HG03108 (cell line): ENCODE measurements around the gene HHAT.
"Not testable (repeated sequence)": the region's sequence is repeated elsewhere in the genome, so short reads cannot be mapped to it uniquely, and the experiment has no call there.

Source experiments
- ATAC-seq: cut with Tn5 transposase; IDR thresholded peaks from one replicate; pipeline ENCODE4 v1.9.1; 2021; ENCODE audit warnings: moderate library complexity; ENCODE audit not compliant: unreplicated experiment

HHAT gene

DNA sequence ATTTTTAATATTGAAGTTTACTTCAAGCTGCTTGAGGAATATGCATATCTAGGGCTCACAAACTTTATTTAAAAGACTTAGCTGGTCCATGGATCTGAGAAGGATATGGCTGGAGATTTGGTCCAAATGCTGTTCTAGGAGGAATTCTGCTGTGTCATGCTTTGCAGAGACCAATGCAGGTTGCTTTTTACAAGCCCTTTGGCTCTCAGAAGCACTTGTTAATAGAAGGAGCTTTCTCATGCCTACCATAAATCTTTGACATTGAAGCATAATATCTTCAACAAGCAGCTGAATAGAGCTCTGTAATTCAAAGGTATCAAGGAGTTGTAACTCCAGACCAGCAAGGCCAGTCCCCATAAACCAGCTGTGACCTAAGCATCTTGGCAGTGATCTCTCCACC is 299.1 kb downstream of the HHAT start:
- no peak for ATAC-seq

DNA sequence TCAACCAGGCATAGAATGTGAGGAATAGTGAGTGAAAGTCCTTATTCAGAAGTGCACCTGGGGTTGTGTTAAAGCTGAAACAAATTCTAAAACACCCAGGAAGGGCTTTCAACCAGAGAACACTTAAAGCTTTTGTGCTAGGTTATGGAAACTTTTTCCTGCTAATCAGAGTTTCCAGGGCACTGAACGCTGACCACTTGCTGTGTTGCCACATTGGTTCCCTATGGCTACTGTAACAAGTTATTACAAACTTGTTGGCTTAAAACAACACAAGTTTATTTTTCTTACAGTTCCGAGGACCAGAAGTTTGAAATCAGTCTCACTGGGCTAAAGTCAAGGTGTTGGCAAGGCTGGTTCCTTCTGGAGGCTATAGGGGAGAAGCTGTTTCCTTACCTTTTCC is 300.6 kb downstream of the HHAT start:
- ATAC-seq = no peak

DNA sequence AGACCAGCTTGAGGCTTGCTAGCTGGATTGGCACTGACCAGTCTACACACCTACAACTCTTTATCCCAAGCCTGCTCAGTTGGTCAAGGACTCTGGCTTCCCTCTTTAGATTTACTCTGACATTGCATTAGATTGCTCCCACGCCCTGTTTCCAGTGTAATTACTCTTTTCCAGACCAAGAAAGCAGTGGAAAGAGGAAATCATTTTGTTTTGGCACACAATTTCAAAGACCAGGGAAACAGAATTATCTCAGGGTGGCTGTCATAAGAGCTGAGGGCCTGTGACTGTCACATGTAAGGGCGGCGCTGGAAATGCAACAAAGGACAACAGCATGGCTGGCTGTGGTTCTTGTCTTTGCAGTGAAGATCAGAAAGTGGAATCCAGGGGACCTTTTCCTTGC is 302.7 kb downstream of the HHAT start:
- ATAC-seq = no peak

DNA sequence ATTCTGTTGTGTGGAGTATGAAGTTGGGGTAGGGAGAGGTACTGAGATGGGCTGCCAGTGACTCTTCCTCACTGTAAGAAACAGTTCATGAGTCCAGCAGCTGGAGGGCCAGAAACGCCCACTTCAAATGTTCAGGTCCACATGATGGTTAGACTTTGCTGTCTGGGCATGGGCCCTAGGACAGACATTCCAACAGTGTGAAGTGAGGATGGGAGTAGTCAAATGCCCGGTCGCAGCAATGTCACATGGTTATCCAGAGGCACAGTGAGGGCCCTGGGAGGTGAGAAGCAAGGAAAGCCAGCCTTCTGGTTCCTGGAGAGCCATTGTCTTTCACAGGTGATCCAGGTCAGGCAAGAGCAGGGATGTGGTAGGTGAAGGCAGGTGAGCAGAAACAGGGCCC is 304.4 kb downstream of the HHAT start:
- ATAC-seq = no peak

DNA sequence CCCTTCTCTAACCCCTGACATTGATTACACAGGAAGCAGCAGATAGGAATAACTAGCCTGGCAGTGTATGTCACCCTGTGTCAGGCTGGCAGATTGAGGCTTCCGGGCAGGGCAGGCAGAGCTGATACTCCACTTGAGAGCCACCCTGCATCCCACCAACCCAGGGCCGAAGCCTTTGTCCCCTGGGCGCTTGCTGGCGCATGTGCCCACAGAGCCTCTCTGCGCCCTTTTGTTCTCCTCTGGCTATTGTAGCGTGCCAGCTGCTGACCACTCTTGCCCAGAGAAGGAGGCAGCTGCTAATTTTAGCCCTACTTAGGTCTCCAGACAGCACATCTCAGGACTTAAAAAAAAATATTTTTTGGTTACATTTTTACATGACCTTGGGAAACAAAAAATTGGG is 304.9 kb downstream of the HHAT start:
- no peak for ATAC-seq

GRCh38 chr1:210635108-210635507 is 306.4 kb downstream of the HHAT start:
- ATAC-seq = no peak

DNA sequence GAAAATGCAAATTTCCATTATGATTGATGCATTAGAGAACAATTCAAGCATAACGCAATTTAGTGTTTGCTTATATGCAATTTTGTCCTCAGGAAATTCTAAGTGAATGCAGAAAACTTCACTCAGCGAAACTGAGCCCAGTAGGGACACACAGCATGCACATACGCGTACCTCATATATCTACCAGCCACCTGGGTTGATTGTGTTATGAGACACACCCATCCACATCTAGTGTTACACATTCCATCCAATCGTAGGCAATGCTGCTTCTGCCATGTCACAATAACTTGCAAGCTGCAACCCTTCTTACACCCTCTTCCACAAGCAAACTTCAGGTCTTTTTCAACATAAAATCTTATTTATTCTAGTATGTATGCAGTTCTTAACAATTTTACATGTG is 312.9 kb downstream of the HHAT start:
- ATAC-seq = no peak

- ATAC-seq = no peak
Observed at GRCh38 chr1:210645582-210646257, 317.0 kb downstream of the HHAT start.

DNA sequence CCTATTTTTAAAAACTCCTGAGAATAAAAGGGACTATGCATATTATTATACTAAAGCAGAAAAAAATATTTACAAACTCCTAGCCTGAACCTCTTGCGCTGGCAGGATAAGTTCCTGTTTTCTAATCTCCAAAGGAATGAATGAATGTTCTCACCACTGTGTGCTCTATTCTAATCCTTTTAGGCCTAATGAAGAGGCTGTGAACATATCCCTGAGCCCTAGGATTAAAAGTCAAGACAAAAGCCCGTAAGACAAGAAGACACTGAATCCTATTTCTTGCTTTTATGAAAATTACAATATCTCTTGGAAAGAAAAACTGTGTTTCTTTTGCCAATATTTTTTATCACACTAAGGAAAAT is 317.5 kb downstream of the HHAT start:
- ATAC-seq = no peak

DNA sequence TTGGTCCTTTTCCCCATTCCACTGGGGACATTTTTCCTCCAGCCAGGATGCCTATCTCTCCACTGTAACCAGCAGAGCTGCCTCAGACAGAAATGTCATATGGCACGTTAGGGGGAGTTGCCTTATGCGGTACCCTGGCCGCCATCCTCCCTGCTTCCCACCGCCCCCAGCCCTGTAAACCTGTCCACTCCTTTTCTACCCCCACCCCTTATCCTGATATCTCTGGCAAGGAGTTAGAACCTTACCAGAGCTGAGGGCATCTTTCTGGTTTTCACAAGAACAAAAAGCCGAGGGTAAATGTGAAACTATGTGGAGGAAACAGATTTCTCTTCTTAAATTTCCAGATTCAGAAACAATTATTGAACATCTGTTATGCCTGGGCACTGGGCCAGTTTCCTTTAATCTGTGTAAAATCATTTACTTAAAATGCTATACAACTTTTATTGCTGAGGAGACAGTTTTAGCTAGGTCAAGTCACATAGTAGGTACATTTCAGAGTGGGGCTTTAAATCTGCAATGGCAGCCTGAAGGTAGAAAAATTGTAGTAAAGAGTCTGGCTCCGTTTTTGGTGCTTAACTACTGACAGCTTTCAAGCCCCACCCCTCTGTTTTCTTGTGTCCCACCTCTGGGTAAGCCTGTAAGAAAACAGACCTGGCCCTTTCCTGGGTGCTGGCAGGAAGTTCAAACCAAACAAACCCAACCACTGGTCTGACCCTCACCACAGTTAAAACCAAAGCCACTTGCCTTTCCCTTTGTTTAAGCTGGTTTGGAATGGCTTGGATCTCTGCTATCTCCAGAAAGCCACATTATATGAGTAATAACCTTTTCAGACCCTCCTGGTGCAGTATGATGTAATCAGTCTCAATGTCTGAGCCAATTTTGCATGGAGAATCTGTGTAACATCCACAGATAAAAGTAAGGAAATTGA is 319.0 kb downstream of the HHAT start:
- ATAC-seq = no peak

- no peak for ATAC-seq
Observed at GRCh38 chr1:210648588-210649269, 320.0 kb downstream of the HHAT start.

DNA sequence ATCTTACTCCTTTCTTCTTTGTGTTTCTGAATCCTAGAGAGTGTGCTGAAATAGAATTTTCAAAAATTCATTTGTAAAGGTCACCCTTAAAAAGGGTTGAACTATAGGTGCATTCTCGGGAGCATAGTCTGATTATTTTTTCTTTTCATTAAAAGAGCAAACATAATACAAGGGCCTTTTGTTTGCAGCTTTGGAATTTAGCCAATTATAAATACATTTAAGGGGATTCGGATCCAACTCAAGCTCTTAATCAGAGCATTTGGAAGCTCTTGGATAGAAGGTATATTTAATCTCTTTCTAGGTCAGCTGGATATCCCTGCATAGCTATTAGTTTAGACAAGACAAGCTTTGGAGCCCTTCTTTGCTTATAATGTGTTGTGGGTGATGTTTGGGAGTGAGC is 321.7 kb downstream of the HHAT start:
- no peak for ATAC-seq

- no peak for ATAC-seq
Observed at GRCh38 chr1:210652329-210652954, 323.7 kb downstream of the HHAT start.

DNA sequence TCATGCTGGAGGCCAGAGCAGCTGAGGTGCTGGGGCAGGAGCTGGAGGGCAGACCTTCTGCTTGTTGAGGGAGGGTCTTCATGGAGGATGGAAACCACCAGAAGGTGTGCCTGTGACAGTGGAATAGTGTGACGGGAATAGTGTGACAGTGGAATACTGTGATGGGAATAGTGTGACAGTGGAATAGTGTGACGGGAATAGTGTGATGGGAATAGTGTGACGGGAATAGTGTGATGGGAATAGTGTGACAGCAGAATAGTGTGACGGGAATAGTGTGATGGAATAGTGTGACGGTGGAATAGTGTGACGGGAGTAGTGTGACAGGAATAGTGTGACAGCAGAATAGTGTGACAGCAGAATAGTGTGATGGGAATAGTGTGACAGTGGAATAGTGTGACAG is 325.1 kb downstream of the HHAT start:
- ATAC-seq = no peak

DNA sequence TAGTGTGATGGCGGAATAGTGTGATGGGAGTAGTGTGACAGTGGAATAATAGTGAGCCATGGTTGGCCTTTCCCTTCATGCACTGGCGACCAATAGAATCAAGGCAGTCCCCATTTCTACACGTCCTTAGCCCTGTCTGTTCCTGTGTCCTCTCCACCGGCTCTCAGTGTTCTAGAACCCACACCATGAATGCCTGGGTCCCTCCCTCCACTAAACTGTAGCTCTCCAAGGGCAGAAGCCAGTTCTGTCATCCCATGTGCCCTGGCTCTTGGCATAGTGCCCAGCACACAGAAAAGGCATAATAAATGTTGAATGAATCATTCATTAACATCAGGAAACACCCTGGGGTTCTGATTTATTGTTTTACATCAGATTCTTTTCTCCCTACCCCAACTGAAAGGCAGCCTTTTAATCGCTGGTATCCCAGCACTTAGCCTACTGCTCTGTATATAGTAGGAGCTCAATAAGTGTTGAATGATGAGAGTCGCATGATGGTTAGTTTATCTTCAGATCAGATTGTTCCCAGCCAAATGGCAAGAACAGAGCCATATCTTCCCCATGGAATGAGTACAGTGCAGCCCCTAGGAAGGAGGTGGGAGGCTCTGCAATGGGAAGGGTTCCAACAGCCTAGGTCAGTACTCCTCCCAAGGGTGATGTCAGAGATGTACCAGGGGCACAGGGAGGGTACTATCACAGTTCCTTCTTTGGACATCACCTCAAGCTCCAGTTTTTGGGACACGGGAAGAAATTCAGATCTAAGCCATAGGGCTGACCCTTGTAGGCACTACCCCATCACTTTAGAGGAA is 325.7 kb downstream of the HHAT start:
- ATAC-seq = no peak

DNA sequence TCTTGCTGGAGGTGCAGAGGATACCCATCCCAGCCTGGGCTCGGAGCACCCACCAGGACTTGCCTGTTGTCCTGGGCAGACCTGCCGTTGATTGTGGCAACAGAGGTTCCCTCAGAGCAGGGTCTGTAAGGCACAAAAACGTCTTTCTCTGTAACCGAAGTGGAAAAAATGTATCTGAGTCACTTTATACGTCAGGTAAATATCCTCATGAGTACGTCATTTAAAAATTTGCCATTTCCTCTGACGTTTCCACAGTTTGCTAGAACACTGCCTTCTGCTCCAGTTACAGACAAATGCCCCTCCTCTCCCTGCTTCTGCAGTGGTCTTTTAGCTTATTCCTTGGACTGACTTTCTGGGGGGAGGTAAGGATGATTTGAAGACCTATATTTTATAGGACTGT is 326.8 kb downstream of the HHAT start:
- ATAC-seq = no peak

DNA sequence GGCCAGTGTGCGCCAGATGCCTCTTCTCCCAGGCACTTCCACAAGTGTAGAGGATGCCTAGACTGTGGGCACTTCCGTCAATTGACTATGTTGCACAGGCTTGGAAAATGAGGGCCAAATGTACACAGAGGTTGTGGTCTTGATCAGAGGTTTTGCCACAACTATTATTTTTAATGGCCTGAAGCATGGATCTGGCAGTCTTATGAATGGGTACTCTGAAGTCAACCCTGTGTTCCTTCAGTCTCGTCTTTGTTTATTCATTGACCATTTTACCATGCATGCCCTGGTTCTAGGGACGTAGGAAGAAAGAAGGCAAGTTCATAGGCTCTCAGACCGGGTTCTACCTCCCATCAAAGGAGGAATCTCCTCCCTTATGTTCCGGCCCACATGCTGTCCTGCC is 329.1 kb downstream of the HHAT start:
- no peak for ATAC-seq

GRCh38 chr1:210661520-210661919 is 332.8 kb downstream of the HHAT start:
- ATAC-seq = not testable (repeated sequence)

DNA sequence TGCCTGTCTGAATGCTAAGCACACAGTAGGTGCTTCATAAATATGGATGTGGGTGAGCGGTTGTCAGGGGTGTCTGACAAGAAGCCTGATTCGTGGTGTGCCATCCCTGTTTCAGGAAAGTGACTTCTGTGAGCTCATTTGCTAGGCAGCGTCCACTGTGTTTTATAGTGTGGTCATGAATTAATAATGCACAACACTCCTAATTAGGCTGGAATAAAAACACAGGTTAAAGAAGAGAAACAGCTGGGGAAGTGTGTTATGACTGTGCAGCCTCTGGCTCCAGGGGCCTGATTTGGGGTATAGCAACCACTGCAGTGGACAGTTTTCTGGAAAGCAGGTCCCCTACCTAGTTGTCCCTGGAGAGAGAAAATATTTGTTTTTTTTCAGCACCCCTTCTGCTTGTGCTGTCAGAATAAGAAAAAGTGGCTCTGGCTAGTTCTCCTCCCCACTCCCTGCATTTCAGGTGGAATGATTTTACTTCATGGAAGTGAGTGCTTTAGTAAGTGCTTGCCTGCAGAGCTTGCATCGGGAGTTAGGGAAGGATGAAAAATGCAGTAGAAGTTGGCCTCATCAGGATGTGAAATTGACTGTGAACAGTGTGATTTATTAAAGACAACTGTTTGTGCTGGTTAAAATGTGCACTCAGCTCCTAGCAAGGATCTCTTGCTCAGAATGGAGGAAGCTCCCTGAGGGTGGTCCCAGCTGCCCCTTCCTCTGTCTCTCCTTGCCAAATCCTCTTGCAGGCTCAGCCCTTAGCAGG is 333.8 kb downstream of the HHAT start:
- ATAC-seq = no peak
